Gastroesophageal sphincter (tissue), 4 donors: ENCODE data around the gene PRG2. TPM values are rescaled to one million over a fixed set of nuclear protein-coding genes. Genes with fewer than 3 reads are reported as not detected.

Experiments
- ATAC-seq: fragments of 150-250 bp; one replicate; pipeline ENCODE4 v1.9.1; 2016; ENCODE audit warnings: mild to moderate bottlenecking, moderate library complexity
- H3K27ac ChIP-seq, 4 donors: fragments of 200-600 bp; sonication (generic) in 3 of 4; 1 replicate in 3 of 4; 2 replicates in 1 of 4; pipeline ENCODE4 v1.5.1; 2016 to 2019
- H3K27me3 ChIP-seq: fragments of 200-600 bp; sonication (generic); one replicate; pipeline ENCODE4 v1.5.1; 2019
- H3K36me3 ChIP-seq, 2 donors: fragments of 200-600 bp; sonication (generic); one replicate each; pipeline ENCODE4 v1.5.1; 2019; ENCODE audit warnings: control low read depth in 1 of 2
- H3K4me1 ChIP-seq, 3 donors: fragments of 200-600 bp; sonication (generic); 1 replicate in 2 of 3; 2 replicates in 1 of 3; pipeline ENCODE4 v1.5.1; 2016 to 2019; ENCODE audit warnings: control low read depth in 2 of 3
- H3K4me3 ChIP-seq, 2 donors: fragments of 200-600 bp; sonication (generic); one replicate each; pipeline ENCODE4 v1.5.1; 2019; ENCODE audit warnings: mild to moderate bottlenecking in 1 of 2, moderate library complexity in 1 of 2
- H3K9me3 ChIP-seq, 3 donors: fragments of 200-600 bp; sonication (generic); one replicate each; pipeline ENCODE4 v1.5.1; 2017 to 2019; ENCODE audit warnings: control low read depth in 2 of 3
- CTCF ChIP-seq, 4 experiments: fragments of 200-600 bp in 2 of 4; fragments of 450-650 bp in 2 of 4; sonication (generic) in 1 of 4; IDR thresholded peaks; one replicate each; pipeline ENCODE4 v1.5.1; 2017 to 2019; ENCODE audit warnings: antibody characterized with exemption in 4 of 4, mild to moderate bottlenecking in 2 of 4, moderate library complexity in 2 of 4
- EP300 ChIP-seq: sonication (generic); formaldehyde crosslinking; IDR thresholded peaks from one replicate; pipeline ENCODE4 v1.6.1; 2017; ENCODE audit warnings: antibody characterized with exemption, mild to moderate bottlenecking
- POLR2A ChIP-seq, 2 donors: fragments of 450-650 bp; IDR thresholded peaks; one replicate each; pipeline ENCODE4 v1.6.1; 2017; ENCODE audit warnings: antibody characterized with exemption in 2 of 2, mild to moderate bottlenecking in 2 of 2, moderate library complexity in 1 of 2
- POLR2AphosphoS5 ChIP-seq: sonication (generic); formaldehyde crosslinking; IDR thresholded peaks from one replicate; pipeline ENCODE4 v1.6.1; 2017; ENCODE audit warnings: antibody characterized with exemption
- WGBS, 2 donors: methylation state at CpG; one replicate each; pipeline ENCODE4 v1.1.5; 2018; ENCODE audit warnings: low coverage in 1 of 2; 5-methylcytosine and 5-hydroxymethylcytosine counted together
- total RNA-seq, 4 donors: library from RNA; depleted of rRNA; stranded (reverse); fragments of >200 nt; gene quantifications; one replicate each; pipeline ENCODE4 v1.1.0, GENCODE V29; 2016

PRG2 gene
- total RNA-seq, 4 donors from 2014 or later = not detected

GRCh38 chr11:57424792-57425564 lies 34.5 kb upstream of the PRG2 start:
- H3K27me3 ChIP-seq = no peaks in the 10 kb centered on the region
- WGBS, 2 donors = 51% methylated on average over 2 of the region's 15 CpGs; no CpG with 5 or more reads in 1 of the 2 donors
- no peaks in the 10 kb centered on the region for H3K9me3 ChIP-seq
- peaks cover 0 to 37% of the 10 kb centered on the region in 2 donors for H3K36me3 ChIP-seq
- peak overlapping the region in 1 of 2 donors; percentile 66 for H3K4me3 ChIP-seq
- ATAC-seq = peak; percentile 79
- no peak for TF ChIP-seq POLR2A (IDR thresholded peaks at IDR 0.05)
- peak; percentile 67 for TF ChIP-seq POLR2AphosphoS5
- TF ChIP-seq CTCF (IDR thresholded peaks at IDR 0.05) = no peak
- peaks cover 18 to 77% (median 45%) of the 10 kb centered on the region in 3 donors for H3K4me1 ChIP-seq
- H3K27ac ChIP-seq = peak overlapping the region; percentile 96 to 99 (median 98)

- Histone ChIP-seq H3K9me3 (no peaks in the 10 kb centered on the region), H3K27ac (peak overlapping the region; percentile 96 to 99 (median 98)), H3K4me1 (peaks cover 18 to 70% (median 45%) of the 10 kb centered on the region in 3 donors), H3K4me3 (peak overlapping the region in 1 of 2 donors; percentile 66), H3K36me3 (peaks cover 0 to 44% of the 10 kb centered on the region in 2 donors), H3K27me3 (no peaks in the 10 kb centered on the region)
- TF ChIP-seq CTCF (IDR thresholded peaks at IDR 0.05) (no peak), POLR2AphosphoS5 (no peak), EP300 (no peak), POLR2A (IDR thresholded peaks at IDR 0.05) (no peak)
- no peak for ATAC-seq
- whole genome bisulfite sequencing, 2 donors = 67 to 86% methylated on average over 2 to 7 of the region's 9 CpGs
Measured at GRCh38 chr11:57424137-57424791, 33.8 kb upstream of the PRG2 start.

GRCh38 chr11:57422669-57423068 lies 32.2 kb upstream of the PRG2 start:
- Histone ChIP-seq H3K4me3 (no peak overlapping the region), H3K36me3 (peaks cover 0 to 60% of the 10 kb centered on the region in 2 donors), H3K27ac (no peak overlapping the region), H3K4me1 (peaks cover 13 to 54% (median 38%) of the 10 kb centered on the region in 3 donors), H3K27me3 (no peaks in the 10 kb centered on the region), H3K9me3 (no peaks in the 10 kb centered on the region)
- ATAC-seq = no peak
- 77 to 78% methylated on average over 3 to 4 of the region's 4 CpGs for WGBS, 2 donors
- TF ChIP-seq POLR2A (IDR thresholded peaks at IDR 0.05) (no peak), EP300 (no peak), CTCF (IDR thresholded peaks at IDR 0.05) (no peak), POLR2AphosphoS5 (no peak)

- Histone ChIP-seq H3K9me3 (no peaks in the 10 kb centered on the region), H3K36me3 (peaks cover 0 to 69% of the 10 kb centered on the region in 2 donors), H3K27me3 (no peaks in the 10 kb centered on the region), H3K4me1 (peaks cover 11 to 54% (median 37%) of the 10 kb centered on the region in 3 donors), H3K4me3 (no peak overlapping the region), H3K27ac (no peak overlapping the region)
- TF ChIP-seq POLR2AphosphoS5 (no peak), EP300 (no peak), CTCF (IDR thresholded peaks at IDR 0.05) (no peak), POLR2A (IDR thresholded peaks at IDR 0.05) (no peak)
- ATAC-seq = no peak
Measured at GRCh38 chr11:57421805-57422204, 31.4 kb upstream of the PRG2 start.
